ENCODE results near the gene NPB. TPM values are rescaled to one million over a fixed set of nuclear protein-coding genes. Genes with fewer than 3 reads are reported as not detected.
A peak's percentile ranks its signal among the peaks of the same experiment; 100 is the strongest.

The NPB gene
- polyA plus RNA-seq, 2 donors = 0.33 to 0.49 TPM

DNA sequence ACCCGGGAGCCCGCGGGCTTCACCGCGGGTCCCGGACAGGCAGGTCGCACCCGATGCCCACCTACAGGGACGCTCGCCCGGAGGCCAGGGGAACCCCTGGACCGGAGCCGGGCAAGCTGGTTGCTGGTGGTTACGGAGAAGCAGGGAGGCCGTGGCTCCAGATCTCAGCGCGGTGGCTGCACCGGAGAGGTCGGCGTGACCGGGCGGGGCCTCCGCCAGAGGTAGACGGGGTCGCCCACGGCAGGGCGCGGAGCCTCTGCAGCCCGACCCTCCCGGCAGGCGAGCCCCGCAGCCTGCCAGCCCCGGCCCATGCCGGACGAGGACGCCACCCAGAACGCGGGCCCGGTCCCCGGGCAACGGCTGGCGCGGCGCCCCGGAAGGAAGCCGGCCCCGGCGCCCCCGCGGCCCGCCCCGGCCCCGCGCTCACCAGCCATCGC lies 8.8 kb downstream of the NPB start:
- H3K4me3 ChIP-seq (ENCODE audit: low read depth in 1 of 2, low read length in 2 of 2) = peak overlapping the region; percentile 70 to 72
- WGBS, 2 donors = 1% methylated on average over 47 to 55 of the region's 55 CpGs
- H3K27ac ChIP-seq (ENCODE audit: low read depth in 2 of 2, low read length in 1 of 2) = peak overlapping the region; percentile 51 to 65
- H3K36me3 ChIP-seq (ENCODE audit: control insufficient read depth in 2 of 2, insufficient read depth in 2 of 2, low read length in 1 of 2) = peaks cover 3 to 69% of the 10 kb centered on the region in 2 donors
- peaks cover 8 to 21% of the 10 kb centered on the region in 2 donors for H3K4me1 ChIP-seq (ENCODE audit: control insufficient read depth in 2 of 2, insufficient read depth in 2 of 2, low read length in 1 of 2)
- H3K27me3 ChIP-seq (ENCODE audit: control insufficient read depth in 1 of 2, insufficient read depth in 2 of 2, low read length in 2 of 2) = no peaks in the 10 kb centered on the region
- H3K9me3 ChIP-seq (ENCODE audit: control insufficient read depth in 2 of 2, insufficient read depth in 1 of 2, low read depth in 1 of 2, low read length in 1 of 2) = no peaks in the 10 kb centered on the region

DNA sequence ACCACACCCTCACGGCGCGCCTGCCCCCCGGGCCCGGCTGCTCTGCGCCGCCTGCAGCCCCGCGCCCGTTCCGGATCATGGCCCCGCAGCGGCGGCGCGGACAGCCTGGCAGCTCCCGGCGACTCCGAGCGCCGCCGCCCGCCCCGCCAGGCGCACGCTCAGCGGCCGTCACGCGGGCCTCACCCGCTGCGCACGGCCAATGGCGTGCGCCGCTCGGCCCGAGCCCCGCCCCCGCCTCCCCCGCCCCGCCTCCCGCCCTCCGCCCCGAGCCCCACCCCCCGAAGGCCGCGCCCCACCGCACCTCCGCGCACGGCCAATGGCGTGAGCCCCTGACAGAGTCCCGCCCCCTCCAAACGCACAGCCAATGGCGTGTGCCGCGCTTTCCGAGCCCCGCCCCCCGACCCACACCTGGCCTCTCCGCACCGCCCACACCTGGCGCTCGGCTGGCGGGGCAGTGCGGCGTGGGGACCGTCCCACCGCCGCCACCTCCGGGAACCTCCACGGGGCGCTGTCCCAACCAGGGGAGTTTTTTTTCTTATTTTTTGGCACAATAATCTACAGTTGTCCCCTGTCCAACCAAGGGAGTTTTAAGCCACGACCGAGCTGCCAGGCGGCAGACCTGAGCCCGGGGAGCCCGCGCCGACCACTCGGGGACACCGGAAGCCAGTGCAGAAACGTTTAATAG lies 9.4 kb downstream of the NPB start, which contains the start of gene PCYT2:
TSS of gene PCYT2 (minus strand) at position 123 of the 685 bp plus-strand sequence. CDS start at position 79, 44 bp downstream.
- WGBS, 2 donors = 4 to 8% methylated on average over 48 to 84 of the region's 84 CpGs
- H3K36me3 ChIP-seq (ENCODE audit: control insufficient read depth in 2 of 2, insufficient read depth in 2 of 2, low read length in 1 of 2) = peaks cover 3 to 67% of the 10 kb centered on the region in 2 donors
- H3K27ac ChIP-seq (ENCODE audit: low read depth in 2 of 2, low read length in 1 of 2) = peak within 1 kb of the TSS; percentile 65 to 84
- H3K4me1 ChIP-seq (ENCODE audit: control insufficient read depth in 2 of 2, insufficient read depth in 2 of 2, low read length in 1 of 2) = peaks cover 9 to 21% of the 10 kb centered on the region in 2 donors
- H3K27me3 ChIP-seq (ENCODE audit: control insufficient read depth in 1 of 2, insufficient read depth in 2 of 2, low read length in 2 of 2) = no peaks in the 10 kb centered on the region
- no peaks in the 10 kb centered on the region for H3K9me3 ChIP-seq (ENCODE audit: control insufficient read depth in 2 of 2, insufficient read depth in 1 of 2, low read depth in 1 of 2, low read length in 1 of 2)
- H3K4me3 ChIP-seq (ENCODE audit: low read depth in 1 of 2, low read length in 2 of 2) = peak within 1 kb of the TSS; percentile 70 to 72

DNA sequence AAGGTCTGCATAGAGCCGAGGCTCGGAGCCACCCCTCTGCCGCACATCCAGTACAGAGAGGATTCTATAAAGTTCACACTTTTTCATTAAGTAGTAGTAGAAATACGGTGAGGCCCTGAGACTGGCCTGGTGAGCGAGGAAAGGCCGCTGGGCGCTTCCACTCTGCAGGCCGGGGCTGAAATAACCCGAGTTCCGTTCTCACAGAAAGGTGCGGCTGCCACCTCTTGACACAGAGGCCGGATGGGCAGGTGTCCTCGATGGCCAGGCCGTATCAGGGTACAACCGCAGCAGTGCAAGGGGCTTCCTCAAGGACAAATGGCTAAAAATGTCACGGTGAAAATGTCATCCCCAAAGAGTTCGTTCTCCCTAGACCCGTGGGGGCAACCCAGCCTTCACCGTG lies 9.9 kb downstream of the NPB start:
- peak overlapping the region; percentile 60 to 84 for H3K27ac ChIP-seq (ENCODE audit: low read depth in 2 of 2, low read length in 1 of 2)
- H3K27me3 ChIP-seq (ENCODE audit: control insufficient read depth in 1 of 2, insufficient read depth in 2 of 2, low read length in 2 of 2) = no peaks in the 10 kb centered on the region
- H3K9me3 ChIP-seq (ENCODE audit: control insufficient read depth in 2 of 2, insufficient read depth in 1 of 2, low read depth in 1 of 2, low read length in 1 of 2) = no peaks in the 10 kb centered on the region
- H3K4me3 ChIP-seq (ENCODE audit: low read depth in 1 of 2, low read length in 2 of 2) = no peak overlapping the region
- H3K36me3 ChIP-seq (ENCODE audit: control insufficient read depth in 2 of 2, insufficient read depth in 2 of 2, low read length in 1 of 2) = peaks cover 3 to 62% of the 10 kb centered on the region in 2 donors
- WGBS, 2 donors = 78 to 82% methylated on average over 19 of the region's 19 CpGs
- H3K4me1 ChIP-seq (ENCODE audit: control insufficient read depth in 2 of 2, insufficient read depth in 2 of 2, low read length in 1 of 2) = peaks cover 9 to 24% of the 10 kb centered on the region in 2 donors

DNA sequence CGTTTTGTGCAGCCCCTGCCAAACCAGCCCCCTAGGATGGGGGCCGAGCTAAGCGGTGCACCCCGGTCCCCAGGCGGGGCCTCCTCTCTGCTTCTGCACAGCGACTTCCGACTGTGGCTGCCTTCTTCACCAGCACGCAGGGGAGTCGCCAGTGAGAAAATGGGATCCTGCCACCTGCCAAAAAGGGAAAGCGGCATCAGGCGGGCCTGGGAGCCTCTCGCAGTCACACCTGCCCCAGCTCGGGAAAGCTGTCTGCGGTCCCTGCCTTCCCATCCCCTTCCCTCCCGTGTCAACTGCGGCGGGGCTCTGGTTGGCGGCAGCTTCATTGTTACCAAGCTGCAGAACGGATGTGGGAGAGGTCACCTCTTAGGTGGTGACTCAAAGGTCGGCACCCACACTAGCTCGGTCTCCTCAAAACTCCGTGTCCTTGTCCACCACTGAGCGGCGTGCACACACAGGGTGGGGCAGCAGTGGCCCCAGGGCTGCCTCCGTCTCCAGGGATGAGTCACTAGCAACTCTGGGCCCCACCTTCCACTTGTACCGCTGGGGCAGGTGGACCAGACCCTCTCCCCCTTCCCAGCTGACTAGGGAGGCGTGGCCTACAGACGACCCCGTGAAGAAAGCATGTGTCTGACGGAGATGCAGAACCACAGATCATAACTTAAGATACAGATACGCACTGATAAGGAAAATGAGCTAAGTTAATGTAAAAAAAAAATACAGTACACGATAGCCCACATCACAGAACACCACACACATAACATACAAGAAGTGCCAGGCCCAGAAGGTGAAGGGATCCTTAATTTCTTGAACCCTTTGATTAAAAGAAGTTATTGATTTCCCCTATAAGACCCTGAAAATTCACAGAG lies 10.6 kb downstream of the NPB start:
- Histone ChIP-seq H3K36me3 (ENCODE audit: control insufficient read depth in 2 of 2, insufficient read depth in 2 of 2, low read length in 1 of 2) (peaks cover 0 to 56% of the 10 kb centered on the region in 2 donors), H3K27me3 (ENCODE audit: control insufficient read depth in 1 of 2, insufficient read depth in 2 of 2, low read length in 2 of 2) (no peaks in the 10 kb centered on the region), H3K27ac (ENCODE audit: low read depth in 2 of 2, low read length in 1 of 2) (peak overlapping the region; percentile 60 to 84), H3K9me3 (ENCODE audit: control insufficient read depth in 2 of 2, insufficient read depth in 1 of 2, low read depth in 1 of 2, low read length in 1 of 2) (no peaks in the 10 kb centered on the region), H3K4me3 (ENCODE audit: low read depth in 1 of 2, low read length in 2 of 2) (no peak overlapping the region), H3K4me1 (ENCODE audit: control insufficient read depth in 2 of 2, insufficient read depth in 2 of 2, low read length in 1 of 2) (peaks cover 9 to 24% of the 10 kb centered on the region in 2 donors)
- 78 to 83% methylated on average over 32 of the region's 32 CpGs for WGBS, 2 donors

DNA sequence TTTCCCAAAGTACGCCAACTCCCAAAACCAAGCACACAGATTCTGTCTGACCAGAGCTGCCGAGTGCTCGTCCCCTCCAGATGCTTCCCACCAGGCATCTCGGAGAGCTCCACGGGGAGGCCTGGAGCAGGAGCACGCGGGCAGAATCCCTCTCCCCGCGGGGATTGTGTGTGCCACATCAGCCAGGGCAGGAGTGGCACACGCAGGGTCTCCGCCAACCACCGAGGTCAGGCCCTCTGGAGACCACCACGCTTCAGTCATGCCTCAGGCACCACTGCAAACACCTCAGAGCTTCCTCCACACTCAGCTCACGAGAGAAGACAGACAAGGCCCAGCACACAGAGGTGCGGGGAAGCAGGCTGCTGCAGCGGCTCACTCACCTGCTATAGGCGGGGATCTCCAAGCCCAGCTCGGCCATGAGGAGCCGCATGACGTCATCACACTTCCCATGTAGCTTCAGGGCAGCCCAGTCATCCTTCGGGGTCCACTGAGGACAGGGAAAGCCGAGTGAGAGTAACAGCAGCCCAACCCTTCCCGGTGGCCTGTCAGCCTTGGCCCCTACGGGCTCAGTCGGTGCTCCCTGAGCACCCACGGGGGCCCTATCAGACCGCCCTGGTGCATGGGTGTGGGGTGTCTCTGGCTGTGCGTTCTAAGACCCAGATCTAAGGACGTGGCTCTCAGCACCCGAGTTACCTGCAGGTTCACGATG lies 11.5 kb downstream of the NPB start:
- peaks cover 0 to 47% of the 10 kb centered on the region in 2 donors for H3K36me3 ChIP-seq (ENCODE audit: control insufficient read depth in 2 of 2, insufficient read depth in 2 of 2, low read length in 1 of 2)
- no peak overlapping the region for H3K4me3 ChIP-seq (ENCODE audit: low read depth in 1 of 2, low read length in 2 of 2)
- peak overlapping the region; percentile 21 to 38 for H3K27ac ChIP-seq (ENCODE audit: low read depth in 2 of 2, low read length in 1 of 2)
- H3K27me3 ChIP-seq (ENCODE audit: control insufficient read depth in 1 of 2, insufficient read depth in 2 of 2, low read length in 2 of 2) = no peaks in the 10 kb centered on the region
- WGBS, 2 donors = 92 to 96% methylated on average over 31 of the region's 31 CpGs
- no peaks in the 10 kb centered on the region for H3K9me3 ChIP-seq (ENCODE audit: control insufficient read depth in 2 of 2, insufficient read depth in 1 of 2, low read depth in 1 of 2, low read length in 1 of 2)
- peaks cover 9 to 24% of the 10 kb centered on the region in 2 donors for H3K4me1 ChIP-seq (ENCODE audit: control insufficient read depth in 2 of 2, insufficient read depth in 2 of 2, low read length in 1 of 2)

DNA sequence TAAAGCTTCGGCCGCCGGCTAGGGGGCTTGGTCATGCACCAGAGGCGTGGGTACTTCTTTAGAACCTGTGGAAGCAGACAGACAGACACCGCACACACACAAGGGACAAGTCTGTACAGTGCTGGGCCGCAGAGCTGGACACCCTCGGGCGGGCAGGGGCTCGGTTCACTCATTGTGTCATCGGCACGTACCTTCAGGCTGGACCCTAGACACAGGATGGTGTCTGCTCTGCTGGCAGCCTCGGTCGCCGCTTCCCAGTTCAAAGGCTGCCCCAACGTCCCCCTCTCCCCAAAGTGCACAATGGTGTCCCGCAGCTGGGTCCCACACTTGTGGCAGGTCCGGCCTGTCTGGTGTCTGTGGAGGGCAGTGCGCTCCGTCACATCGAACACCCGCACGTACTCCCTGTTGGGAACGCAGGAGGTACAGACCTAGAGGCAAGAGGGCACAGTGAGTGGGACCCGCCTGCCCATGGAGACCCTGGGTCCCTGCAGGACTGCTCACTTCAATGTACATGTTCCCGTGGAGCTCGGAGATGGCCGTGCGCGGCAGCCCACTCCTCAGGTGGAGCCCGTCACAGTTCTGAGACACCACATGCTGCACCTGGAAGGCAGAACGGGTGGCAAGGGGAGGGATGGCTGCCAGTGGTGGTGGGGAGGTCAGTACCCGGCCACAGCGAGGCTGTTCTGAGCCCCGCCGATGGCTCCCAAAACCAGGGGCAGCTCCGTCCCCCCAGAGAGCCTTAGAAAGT lies 12.2 kb downstream of the NPB start:
- Histone ChIP-seq H3K4me1 (ENCODE audit: control insufficient read depth in 2 of 2, insufficient read depth in 2 of 2, low read length in 1 of 2) (peaks cover 9 to 27% of the 10 kb centered on the region in 2 donors), H3K9me3 (ENCODE audit: control insufficient read depth in 2 of 2, insufficient read depth in 1 of 2, low read depth in 1 of 2, low read length in 1 of 2) (no peaks in the 10 kb centered on the region), H3K4me3 (ENCODE audit: low read depth in 1 of 2, low read length in 2 of 2) (no peak overlapping the region), H3K36me3 (ENCODE audit: control insufficient read depth in 2 of 2, insufficient read depth in 2 of 2, low read length in 1 of 2) (peaks cover 0 to 42% of the 10 kb centered on the region in 2 donors), H3K27me3 (ENCODE audit: control insufficient read depth in 1 of 2, insufficient read depth in 2 of 2, low read length in 2 of 2) (no peaks in the 10 kb centered on the region), H3K27ac (ENCODE audit: low read depth in 2 of 2, low read length in 1 of 2) (peak overlapping the region in 1 of 2 donors; percentile 38)
- 96 to 97% methylated on average over 36 of the region's 36 CpGs for WGBS, 2 donors

DNA sequence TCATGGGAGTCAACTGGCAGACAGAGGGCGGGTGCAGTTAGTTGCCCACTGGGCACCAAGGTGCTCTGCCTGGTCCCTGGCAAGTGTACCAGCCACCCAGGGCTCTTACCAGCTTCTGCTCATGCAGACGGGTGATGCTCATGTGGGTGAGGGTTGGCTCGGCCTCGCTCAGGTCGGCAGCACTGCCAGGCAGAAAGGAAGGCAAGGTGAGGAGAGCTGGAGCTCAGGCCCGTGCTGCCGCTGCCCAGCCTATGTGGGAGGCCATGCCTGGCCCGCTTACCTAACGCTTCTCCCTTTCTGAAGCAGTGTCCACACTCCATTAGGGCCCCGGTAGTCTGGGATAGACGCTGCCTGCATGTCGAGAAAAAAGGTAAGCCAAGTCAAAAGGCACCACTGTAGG lies 13.3 kb downstream of the NPB start:
- H3K4me1 ChIP-seq (ENCODE audit: control insufficient read depth in 2 of 2, insufficient read depth in 2 of 2, low read length in 1 of 2) = peaks cover 6 to 29% of the 10 kb centered on the region in 2 donors
- no peak overlapping the region for H3K4me3 ChIP-seq (ENCODE audit: low read depth in 1 of 2, low read length in 2 of 2)
- H3K27me3 ChIP-seq (ENCODE audit: control insufficient read depth in 1 of 2, insufficient read depth in 2 of 2, low read length in 2 of 2) = no peaks in the 10 kb centered on the region
- 85 to 91% methylated on average over 12 of the region's 12 CpGs for WGBS, 2 donors
- H3K36me3 ChIP-seq (ENCODE audit: control insufficient read depth in 2 of 2, insufficient read depth in 2 of 2, low read length in 1 of 2) = peaks cover under 1 to 42% of the 10 kb centered on the region in 2 donors
- H3K9me3 ChIP-seq (ENCODE audit: control insufficient read depth in 2 of 2, insufficient read depth in 1 of 2, low read depth in 1 of 2, low read length in 1 of 2) = no peaks in the 10 kb centered on the region
- no peak overlapping the region for H3K27ac ChIP-seq (ENCODE audit: low read depth in 2 of 2, low read length in 1 of 2)

DNA sequence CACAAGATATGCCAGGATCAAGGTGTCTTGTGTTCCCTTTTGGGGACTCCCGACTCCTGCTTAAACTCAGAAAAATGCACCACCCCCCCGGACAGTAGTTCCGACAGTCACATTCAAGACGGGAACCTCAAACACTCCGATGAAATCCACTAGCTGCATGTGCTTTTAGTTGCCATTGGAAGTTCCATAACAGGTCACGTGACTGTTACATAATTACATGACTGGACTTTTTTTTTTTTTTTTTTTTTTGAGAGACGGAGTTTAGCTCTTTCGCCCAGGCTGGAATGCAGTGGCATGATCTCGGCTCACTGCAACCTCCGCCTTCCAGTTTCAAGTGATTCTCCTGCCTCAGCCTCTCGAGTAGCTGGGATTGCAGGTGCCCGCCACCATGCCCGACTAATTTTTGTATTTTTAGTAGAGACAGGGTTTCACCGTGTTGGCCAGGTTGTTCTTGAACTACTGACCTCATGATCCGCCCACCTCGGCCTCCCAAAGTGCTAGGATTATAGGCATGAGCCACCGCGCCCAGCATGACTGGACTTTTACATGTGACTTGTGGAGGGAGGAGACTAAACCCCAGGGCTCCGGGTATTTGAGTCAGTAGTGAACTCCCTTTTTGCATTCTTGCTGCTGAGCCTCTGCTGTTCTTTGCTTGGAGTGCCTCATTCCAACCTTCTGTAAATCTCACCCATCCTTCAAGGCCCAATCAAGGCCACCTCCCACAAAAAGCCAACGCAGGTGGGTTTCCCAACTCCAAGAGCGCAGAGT lies 14.4 kb downstream of the NPB start:
- Histone ChIP-seq H3K4me1 (ENCODE audit: control insufficient read depth in 2 of 2, insufficient read depth in 2 of 2, low read length in 1 of 2) (peaks cover 8 to 27% of the 10 kb centered on the region in 2 donors), H3K27ac (ENCODE audit: low read depth in 2 of 2, low read length in 1 of 2) (peak overlapping the region; percentile 90 to 94), H3K4me3 (ENCODE audit: low read depth in 1 of 2, low read length in 2 of 2) (peak overlapping the region; percentile 82 to 83), H3K36me3 (ENCODE audit: control insufficient read depth in 2 of 2, insufficient read depth in 2 of 2, low read length in 1 of 2) (peaks cover 4 to 45% of the 10 kb centered on the region in 2 donors), H3K27me3 (ENCODE audit: control insufficient read depth in 1 of 2, insufficient read depth in 2 of 2, low read length in 2 of 2) (no peaks in the 10 kb centered on the region), H3K9me3 (ENCODE audit: control insufficient read depth in 2 of 2, insufficient read depth in 1 of 2, low read depth in 1 of 2, low read length in 1 of 2) (no peaks in the 10 kb centered on the region)
- 70% methylated on average over 21 of the region's 21 CpGs for WGBS, 2 donors

Data from esophagus (tissue), 2 donors.